NCI-H1417 treated with DMSO at 0.1 percent for 48 hours (cell line): ENCODE results near the gene AGRP.
"Not testable (repeated sequence)": the region's sequence is repeated elsewhere in the genome, so short reads cannot be mapped to it uniquely, and the experiment has no call there.

Experiments used
- DNase-seq: peaks from one replicate; lab custom pipeline; 2025; lab: John Stamatoyannopoulos, UW

Gene AGRP, protein sequence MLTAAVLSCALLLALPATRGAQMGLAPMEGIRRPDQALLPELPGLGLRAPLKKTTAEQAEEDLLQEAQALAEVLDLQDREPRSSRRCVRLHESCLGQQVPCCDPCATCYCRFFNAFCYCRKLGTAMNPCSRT

DNA sequence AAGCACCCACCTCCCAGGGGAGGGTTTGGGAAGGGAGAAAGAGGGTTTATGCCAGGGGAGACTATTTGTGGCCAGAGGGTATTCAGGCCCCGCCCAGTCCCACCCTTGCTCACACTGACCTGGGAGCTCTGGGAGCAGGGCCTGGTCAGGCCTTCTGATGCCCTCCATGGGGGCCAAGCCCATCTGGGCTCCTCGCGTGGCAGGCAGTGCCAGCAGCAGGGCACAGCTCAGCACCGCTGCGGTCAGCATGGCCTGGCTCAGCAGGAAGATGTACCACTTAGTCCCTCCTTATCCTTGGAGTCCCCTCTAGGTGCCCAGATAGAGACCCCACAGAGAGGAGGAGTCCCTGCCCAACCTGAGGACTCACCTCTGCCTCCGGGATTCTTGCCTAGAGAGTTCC is at the start of gene AGRP:
TSS of gene AGRP (minus strand) at position 398 of the 400 bp plus-strand sequence. CDS start at position 249, 149 bp downstream.
- no peak for DNase-seq

DNA sequence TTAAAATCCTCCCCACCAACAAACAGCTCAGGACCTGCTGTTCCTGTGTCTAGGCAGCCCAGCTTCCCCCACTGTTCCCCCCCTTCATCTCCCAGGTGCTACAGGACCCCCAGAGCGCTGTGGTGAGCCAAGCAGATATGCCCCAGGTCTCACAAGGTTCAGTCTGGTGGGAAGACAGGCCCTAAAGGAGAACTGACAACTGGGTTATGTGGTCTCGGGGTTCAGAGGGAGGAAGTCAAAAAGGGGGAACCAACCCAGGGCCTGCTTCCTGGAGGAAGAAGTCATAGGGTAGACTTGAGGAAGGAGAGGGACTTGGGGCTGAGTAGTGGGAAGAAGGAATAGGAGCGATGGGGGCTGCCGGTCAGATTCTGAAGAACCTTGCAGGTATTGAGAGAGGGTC is 47.9 kb upstream of the AGRP start:
- no peak for DNase-seq

DNA sequence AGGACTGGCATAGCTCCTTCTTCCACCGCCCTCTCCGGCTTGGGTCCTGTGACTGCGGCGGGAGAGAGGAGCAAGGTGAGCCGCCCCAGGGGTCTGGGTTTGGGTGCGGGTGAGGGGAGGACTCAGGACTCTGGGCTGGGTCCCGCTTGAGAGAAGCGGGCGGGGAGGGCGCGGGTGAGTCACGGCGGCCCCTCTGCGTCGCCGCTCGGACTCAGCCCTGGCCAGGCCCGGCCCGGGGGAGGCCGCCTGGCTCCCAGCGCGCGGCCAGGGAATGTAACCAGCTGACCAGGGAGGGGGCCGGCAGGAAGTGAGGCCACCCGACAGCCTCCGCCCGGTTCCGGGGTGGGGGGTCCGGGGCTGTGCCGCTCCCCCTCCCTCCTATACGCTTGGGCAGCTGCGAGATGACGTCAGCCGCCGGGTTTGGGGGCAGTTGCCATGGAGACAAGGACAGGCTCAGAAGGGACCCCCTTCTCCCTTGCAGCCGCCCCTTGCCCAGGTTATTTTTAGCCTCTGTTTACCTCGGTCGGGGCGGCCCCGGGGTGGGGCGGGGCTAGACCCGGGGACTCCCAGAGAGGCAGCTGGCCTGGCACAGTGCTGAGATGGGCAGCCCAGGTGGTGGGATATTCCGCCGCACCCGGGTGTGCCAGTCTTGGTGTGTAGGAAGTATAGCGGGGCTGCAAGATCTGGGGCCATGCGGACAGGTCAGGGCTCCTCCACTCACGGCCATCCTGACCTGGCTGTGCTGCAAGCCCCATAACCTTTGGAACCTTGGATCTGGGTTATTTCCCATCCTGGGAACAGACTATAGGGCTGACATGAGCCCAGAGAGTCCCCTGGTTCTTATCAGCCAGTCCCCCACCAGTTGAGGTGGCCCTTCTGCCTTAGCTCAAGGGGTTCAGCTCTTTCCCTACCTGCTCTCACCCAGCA is 46.9 kb upstream of the AGRP start:
- no peak for DNase-seq

DNA sequence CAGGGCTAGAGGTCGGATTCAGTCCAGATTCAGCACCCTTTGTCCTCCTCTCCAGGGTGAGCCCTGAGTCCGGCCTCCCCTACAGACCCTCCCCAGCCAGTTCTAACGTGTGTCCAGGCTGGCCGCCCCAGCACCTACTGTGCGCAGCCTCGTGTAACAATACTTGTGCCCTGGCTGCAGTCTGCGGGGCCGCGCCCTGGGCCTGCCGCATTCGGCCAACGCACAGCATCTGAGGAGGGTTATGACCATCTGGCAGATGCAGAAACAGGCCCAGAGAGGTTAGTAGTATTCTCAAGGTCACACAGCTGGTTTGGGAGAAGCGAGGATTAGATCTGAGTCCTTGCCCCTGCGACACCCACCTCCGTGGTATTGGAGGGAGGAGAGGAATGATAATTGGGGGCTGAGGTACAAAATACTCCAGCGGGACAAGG is 46.2 kb upstream of the AGRP start:
- no peak for DNase-seq

DNA sequence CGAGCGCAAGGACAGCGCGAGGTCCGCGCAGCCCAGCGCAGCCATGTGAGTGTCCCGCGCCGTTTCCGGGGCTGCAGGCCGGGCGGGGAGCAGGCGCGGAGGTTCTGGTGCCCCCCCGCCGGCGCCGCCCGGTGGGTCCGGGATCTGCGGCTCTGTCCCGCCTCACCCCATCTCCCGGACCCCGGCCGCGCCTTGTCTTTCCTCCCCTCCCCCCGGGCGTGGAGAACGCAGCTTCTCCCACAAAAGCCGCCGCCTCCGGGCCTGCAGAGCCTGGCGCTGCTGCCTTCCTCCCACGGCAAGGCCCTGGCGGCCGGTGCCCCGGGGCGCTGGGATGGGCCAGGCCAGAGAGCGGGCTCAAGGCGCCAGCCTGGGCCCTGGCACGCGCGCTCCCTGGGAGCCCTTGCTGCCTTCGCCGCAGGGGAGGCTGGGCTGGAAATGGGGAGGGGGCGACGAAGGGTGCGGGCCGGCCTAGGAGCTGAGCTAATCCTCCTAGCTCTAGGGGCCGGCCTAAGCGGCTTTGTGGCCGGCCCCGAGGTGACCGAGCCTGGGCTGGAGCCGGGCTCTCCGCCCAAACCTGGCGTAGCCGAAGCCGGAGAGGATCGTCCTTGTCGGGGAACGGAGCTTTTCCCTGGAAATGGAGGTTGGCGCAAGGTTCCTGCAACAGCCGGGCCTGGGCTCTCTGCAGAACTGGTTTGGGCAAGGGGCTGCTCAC is 45.7 kb upstream of the AGRP start:
- DNase-seq: no peak

DNA sequence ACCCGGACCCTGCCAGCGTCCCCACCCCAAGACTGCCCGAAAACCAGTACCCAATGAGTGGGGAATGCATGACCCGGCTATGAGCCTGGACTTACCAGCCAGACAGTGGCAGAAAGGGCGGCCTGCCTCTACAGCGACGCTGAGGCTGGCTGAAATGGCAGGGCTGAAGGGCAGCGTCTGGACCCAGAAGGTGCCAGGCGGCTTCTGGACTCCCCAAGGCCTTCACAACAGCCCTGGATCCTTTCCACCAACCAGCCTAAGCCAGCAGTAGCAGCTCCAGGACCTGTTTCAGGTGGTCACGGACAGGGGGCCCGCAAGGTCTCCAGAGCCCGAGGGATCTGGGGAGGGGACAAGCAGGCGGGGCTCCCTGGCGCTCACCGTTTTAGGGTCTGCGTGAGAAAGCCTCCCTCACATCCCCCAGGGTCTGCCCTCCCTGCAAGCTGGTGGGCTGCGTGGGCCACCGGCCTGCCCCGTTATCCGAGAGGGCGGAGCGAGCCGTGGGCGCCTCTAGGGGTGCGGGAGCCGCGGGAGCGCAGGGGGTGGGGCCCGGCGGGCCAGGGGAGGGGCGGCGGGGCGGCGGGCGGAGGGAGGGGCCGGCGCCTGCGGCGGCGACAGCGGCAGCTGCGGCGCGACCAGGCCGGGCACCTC is 45.0 kb upstream of the AGRP start, which contains the start of gene RIPOR1:
TSS of gene RIPOR1 (plus strand) at position 608 of the 648 bp plus-strand sequence. CDS start 9,618 bp downstream, outside the sequence.
- no peak for DNase-seq

DNA sequence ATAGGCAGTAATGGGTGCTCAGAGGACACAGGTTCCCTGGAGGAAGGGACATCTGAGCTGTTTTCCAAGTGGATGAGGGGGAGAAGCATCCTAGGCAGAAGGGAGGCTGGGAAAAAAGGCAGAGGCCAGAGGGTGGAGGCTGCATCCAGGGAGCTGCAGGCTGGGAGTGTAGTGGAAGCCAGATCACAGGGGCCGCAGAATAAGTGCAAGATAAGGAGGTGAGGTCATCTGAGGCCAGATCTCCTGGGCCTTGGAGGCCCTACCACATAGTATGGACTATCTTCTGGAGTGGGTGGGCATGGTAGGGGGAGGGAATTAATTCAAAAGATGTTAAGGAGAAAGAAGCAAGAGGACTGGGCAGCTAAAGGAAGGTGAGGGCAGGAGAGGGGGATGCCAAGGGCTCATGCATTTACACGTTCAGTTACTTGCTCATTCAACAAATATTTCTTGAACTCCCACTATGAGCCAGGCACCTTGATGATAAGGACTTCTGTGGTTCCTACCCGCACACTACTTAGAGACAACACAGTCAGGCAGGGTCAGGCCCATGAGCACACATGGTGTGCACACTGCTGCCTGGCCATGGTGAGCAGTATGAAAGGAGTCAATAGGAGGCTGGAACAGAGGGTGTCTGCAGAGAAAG is 42.9 kb upstream of the AGRP start:
- DNase-seq: no peak

DNA sequence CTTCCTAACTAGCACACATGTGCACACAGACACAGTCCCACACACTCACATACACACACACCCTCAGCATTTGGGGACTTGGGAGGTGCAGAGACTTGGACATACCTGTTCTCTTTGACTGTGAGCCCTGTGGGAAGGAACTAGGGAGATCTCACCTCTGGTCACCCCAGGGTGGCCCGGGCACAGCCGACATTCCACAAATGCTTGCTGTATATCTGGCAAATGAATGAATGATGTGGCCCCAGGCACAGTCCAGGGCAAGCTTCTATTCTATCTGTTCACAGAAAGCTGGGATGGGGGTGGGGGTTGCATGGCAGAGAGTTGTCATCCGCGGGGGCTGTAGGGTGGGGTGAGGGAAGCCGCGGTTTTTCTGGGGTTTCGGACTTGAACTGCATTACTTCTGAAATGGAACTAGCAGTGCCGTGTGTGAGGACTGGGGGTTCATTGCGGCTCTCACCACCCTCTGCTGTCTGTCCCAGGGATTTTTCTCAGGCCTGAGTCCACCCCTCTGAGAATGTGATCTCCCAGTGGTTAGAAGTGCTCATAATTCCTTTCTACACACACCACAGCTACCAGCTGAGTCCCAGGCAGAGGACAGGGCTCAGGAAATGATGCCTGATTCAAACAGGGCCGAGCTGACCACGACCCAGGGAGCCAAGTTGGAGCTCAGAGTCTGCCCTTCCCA is 42.0 kb upstream of the AGRP start:
- DNase-seq: no peak

DNA sequence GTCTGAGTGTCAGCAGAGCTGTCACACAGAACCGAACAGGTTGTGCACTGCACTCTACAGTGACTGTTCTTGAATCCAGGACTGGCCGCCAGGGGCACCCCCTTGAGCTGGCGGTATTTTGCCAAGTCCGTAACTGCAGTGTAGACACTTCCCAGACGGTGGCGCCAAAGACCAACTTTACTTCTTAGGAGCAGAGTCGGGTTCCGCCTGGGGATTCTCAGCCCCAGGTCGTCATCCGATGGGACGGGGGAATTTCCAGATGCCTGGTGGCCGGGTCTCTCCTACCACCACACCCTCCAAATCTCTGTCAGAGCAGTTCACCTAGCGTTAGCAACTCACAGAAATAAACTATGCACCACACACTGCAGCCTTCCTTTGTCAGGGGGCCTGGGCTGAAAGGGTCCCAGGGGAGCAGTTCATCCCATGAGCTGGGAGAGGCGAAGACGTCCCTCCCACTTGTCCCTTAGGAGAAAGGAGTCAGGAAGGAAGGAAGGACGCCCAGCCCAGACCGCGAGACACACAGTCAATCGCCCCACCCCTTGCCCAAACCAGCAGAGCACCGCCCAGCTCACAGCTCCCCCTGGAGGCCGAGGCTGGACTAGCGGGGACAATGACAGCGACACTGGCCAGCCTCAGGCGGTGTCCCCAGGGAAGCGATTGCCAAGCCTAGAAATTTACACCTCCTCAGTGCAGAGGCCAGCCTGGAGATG is 37.9 kb upstream of the AGRP start:
- peak; percentile 32 for DNase-seq

DNA sequence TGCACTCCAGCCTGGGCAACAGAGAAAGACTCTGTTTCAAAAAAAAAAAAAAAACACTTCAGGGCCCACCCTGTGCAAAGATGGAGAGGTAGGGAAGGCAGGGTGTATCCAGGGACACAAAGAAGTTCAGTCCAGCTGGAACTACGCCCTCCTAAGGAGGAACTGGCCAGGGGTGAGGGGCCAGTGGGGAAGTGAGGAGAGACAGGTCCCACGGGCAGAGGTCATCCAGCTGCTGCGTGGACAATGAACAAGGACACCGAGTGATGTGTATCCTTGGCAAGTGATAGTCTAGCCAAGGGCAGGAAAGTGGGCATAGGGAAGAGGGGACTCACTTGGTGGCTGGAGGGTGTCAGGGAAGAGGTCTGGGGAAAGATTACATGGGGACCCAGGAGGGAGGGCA is 35.9 kb upstream of the AGRP start:
- no peak for DNase-seq

DNA sequence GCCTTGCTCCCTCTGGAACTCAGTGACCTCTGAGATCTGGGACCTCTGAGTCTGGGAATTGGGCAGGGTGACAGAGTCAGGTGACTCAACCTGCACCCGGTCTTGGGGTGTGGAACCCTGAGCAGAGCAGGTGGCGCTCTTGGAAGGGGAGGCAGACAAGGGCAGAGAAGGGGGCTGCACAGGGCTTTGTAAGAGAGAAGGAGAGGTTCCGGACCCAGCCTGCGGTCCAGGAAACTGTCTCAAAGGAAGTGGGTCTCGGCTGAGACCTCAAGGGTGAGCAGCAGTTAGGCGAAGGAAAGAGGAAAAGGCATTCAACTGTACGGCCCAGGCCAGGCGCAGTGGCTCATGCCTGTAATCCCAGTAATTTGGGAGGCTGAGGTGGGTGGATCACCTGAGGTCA is 35.3 kb upstream of the AGRP start:
- DNase-seq: no peak

DNA sequence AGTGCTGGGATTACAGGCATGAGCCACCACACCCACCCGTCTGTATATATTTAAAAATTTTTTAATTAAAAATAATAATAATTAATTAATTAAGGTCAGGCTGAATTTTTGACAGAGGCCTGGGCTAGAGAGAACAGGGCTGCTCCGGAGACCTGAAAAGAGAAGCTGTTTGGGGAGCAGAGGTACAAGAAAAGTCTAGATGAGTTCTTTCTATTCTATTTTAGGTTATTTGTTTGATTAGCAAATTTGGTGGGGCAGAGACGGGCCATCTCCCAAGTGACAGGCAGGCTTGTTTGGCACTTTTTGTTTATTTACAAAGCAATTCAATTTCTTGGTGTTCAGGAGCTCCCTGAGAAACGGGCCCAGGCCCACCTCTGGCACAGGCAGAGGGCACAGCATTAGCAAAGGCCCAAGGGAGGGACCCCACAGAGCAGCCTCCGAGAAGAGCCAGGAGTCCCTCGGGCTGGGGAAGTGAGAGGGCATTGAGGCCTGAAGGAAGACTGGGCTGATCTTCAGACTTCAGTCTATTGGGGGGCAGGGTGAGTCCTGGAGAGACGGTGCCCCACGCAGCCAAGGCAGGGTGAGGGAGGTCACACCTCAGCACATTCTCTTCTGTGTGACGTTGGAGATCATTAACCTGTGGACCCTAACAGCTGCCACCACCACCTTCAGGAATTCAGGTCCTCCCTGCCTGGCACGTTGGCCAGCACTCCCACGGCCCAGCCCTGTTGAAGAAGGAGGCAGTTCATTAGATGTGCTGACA is 34.5 kb upstream of the AGRP start:
- no peak for DNase-seq

DNA sequence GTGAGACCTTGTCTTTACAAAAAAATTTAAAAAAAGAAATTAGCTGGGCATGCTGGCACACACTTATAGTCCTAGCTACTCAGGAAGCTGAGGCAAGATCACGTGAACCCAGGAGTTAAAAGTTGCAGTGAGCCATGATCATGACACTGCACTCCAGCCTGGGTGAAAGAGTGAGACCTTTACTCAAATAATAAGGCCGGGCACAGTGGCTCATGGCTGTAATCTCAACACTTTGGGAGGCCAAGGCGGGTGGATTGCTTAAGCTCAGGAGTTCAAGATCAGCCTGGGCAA is 33.8 kb upstream of the AGRP start:
- no peak for DNase-seq

DNA sequence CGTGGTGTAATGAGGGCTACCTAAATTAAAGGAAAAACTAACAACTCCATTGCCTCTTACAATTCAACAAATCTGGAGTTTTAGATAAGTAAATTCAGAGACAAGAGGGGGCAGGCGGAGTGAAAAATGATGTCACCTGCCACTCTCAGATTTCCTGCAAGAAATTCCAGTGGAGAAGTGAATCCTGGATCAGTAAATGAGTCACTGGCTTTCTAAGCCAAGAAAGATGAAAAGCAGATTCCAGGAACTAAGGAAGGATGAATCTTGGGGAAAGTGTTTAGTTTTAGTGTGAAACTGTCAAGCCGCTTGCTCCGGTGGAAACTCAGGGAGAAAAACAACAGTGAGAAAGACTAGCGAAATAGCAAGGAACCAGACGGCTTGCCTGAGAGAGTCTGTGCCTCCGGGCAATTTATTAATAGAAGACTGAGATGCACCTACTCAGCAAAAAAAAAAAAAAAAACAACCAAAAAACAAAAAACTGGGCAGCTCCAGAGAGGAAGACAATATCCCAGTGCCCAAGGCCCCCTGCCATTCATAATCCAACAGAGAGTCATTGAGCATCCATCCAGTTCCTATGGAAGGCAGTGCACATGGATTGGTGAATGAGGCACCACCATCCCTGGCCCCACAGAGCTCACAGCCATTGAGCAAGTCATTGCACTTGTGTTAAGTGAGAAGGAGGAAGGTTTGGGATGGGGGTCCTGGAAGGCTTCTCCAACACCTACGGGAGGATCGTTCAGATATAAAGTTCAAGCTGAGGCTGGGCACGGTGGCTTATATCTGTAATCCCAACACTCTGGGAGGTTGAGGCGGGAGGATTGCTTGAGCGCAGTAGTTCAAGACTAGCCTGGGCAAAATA is 33.2 kb upstream of the AGRP start:
- no peak for DNase-seq

DNA sequence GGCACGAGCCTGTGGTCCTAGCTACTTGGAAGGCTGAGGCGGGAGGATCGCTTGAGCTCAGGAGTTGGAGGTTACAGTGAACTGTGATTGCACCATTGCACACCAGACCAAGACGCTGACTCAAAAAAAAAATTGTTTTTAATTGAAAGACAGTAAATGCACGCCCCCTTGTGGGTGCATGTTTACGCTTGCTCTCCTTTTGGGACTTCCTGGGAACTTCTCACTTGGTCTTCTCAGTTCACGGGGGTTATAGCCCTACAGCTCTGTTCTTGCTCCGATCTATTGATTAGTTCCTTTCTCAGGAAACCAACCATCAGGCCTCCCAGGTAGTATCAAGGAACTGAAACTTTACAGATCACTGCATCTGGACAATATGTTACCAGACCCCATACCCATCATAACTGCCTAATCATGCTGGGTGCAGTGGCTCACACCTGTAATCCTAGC is 31.1 kb upstream of the AGRP start:
- no peak for DNase-seq

DNA sequence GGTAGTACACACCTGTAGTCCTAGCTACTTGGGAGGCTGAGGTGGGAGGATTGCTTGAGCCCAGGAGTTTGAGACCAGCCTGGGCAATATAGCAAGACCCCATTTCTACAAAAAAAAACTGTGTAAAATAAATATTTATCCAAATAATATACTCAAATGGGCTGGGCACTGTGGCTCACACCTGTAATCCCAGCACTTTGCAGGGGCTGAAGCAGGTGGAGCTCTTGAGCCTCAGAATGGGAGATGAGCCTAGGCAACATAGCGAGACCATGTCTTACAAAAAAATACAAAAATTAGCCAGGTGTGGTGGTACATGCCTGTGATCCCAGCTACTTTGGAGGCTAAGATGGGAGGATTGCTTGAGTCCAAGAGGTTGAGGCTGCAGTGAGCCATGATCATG is 30.5 kb upstream of the AGRP start:
- not testable (repeated sequence) for DNase-seq

DNA sequence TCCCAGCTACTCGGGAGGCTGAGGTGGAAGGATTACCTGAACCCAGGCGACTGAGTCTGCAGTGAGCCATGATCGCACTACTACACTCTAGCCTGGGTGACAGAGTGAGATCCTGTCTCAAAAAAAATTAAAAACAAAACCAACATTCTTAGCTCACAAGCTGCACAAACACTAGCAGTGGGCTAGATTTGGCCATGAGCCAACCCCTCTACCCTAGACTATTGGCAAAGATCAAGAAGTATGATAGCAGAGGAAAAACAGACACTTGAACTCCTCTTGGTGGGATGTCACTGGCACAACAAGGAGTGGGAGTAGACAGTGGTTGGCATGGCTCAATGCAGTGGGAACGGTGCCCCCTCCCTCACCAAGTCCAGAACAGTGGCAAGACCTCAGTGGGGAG is 25.7 kb upstream of the AGRP start:
- DNase-seq: no peak

DNA sequence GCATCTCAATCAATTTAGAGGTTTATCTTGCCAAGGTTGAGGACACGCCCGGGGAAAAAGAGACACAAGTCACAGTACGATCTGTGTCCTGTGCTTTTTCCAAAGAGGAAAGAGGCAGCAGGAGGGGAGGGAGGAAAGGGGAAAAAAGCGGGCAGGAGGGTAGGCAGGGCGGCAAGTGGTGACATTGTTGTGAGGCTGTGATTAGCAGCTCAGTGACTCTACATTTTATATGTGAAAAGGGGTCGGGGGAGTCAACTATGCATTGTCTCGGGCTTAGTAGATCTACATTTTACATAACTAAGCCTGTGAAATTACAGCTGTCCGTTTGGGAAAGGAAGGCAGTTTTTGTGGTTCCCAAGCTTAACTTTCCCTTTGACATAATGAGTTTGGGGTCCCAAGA is 23.1 kb upstream of the AGRP start:
- no peak for DNase-seq
